ENCODE data around the gene DDX19B.

DNA sequence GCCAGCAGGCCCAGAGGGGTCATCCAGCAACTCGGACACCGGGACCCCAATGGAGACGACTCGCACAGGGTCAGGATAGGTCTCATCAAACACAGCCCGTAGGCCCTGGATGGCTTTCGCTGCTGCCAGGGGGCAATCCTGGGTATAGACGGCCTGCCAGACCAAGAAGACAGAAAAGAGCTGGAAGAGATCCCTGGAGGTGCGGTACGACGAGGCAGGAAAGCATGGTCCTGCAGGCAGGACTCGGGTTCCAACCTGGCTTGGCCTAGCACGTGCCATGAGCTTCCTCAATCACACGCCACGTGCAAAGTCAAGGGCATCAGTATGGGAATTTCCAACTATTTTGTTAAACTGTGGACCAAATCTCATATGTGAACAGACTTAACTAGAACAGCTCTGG, 40.9 kb upstream of the DDX19B start:
- TF ChIP-seq, protein P1, sequence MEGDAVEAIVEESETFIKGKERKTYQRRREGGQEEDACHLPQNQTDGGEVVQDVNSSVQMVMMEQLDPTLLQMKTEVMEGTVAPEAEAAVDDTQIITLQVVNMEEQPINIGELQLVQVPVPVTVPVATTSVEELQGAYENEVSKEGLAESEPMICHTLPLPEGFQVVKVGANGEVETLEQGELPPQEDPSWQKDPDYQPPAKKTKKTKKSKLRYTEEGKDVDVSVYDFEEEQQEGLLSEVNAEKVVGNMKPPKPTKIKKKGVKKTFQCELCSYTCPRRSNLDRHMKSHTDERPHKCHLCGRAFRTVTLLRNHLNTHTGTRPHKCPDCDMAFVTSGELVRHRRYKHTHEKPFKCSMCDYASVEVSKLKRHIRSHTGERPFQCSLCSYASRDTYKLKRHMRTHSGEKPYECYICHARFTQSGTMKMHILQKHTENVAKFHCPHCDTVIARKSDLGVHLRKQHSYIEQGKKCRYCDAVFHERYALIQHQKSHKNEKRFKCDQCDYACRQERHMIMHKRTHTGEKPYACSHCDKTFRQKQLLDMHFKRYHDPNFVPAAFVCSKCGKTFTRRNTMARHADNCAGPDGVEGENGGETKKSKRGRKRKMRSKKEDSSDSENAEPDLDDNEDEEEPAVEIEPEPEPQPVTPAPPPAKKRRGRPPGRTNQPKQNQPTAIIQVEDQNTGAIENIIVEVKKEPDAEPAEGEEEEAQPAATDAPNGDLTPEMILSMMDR (IDR thresholded peaks at IDR 0.05; ENCODE audit: insufficient read depth, low read length, poor library complexity, severe bottlenecking), result no peak
- TF ChIP-seq EZH2phosphoT487 (conservative IDR thresholded peaks at IDR 0.05; ENCODE audit: low read length), result no peak
